Measurements from ENCODE around the gene REEP1. TPM values are rescaled to one million over a fixed set of nuclear protein-coding genes. Genes with fewer than 3 reads are reported as not detected.
"Not testable (repeated sequence)": the region's sequence is repeated elsewhere in the genome, so short reads cannot be mapped to it uniquely, and the experiment has no call there.

Gene REEP1
- total RNA-seq, 2 experiments from 2014 or later = 0.20 to 0.25 TPM

DNA sequence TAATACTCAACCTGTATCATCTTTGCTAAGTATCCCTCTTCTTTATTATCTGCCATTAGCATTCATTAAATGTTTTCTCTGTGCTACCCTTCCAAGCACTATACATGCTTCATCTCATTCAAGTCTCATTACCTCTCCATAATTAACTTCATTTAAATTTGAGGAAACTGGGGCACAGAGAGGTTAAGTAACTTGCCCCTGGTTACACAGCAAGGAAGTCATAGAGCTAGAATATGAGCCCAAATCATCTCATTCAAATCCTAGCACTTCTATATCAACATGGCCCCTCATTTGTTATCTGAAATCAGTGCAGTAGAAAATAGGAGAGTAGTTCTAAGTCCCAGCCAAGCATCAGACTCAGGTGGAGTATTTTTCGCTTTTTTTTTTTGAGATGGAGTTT, 133.8 kb downstream of the REEP1 start:
- no peak for DNase-seq
- H3K4me3 Mint-ChIP-seq = no peak overlapping the region
- no peaks in the 10 kb centered on the region for H3K27me3 Mint-ChIP-seq
- peaks cover 29% of the 10 kb centered on the region for H3K4me1 Mint-ChIP-seq
- peaks cover 19% of the 10 kb centered on the region for H3K36me3 Mint-ChIP-seq
- peak overlapping the region; percentile 39 for H3K27ac Mint-ChIP-seq
- no peaks in the 10 kb centered on the region for H3K9me3 Mint-ChIP-seq

DNA sequence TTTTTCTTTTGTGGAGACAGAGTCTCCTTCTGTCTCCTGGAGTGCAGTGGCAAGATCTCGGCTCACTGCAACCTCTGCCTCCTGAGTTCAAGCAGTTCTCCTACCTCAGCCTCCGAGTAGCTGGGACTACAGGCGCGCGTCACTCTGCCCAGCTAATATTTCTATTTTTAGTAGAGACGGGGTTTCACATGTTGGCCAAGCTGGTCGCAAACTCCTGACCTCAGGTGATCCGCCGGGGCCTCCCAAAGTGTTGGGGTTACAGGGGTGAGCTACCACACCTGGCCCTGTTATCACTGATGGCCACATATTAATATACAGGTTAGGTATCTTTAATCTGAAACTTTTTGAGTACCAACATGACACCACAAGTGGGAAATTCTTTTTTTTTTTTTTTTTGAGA, 134.7 kb downstream of the REEP1 start:
- no peak overlapping the region for H3K4me3 Mint-ChIP-seq
- DNase-seq = no peak
- peaks cover 19% of the 10 kb centered on the region for H3K36me3 Mint-ChIP-seq
- H3K4me1 Mint-ChIP-seq = peaks cover 30% of the 10 kb centered on the region
- H3K9me3 Mint-ChIP-seq = no peaks in the 10 kb centered on the region
- no peaks in the 10 kb centered on the region for H3K27me3 Mint-ChIP-seq
- no peak overlapping the region for H3K27ac Mint-ChIP-seq

- no peaks in the 10 kb centered on the region for H3K9me3 Mint-ChIP-seq
- peaks cover 30% of the 10 kb centered on the region for H3K4me1 Mint-ChIP-seq
- no peak for DNase-seq
- no peak overlapping the region for H3K27ac Mint-ChIP-seq
- H3K36me3 Mint-ChIP-seq = peaks cover 19% of the 10 kb centered on the region
- H3K4me3 Mint-ChIP-seq = no peak overlapping the region
- H3K27me3 Mint-ChIP-seq = no peaks in the 10 kb centered on the region
Observed at GRCh38 chr2:86202336-86202692, 135.1 kb downstream of the REEP1 start.

DNA sequence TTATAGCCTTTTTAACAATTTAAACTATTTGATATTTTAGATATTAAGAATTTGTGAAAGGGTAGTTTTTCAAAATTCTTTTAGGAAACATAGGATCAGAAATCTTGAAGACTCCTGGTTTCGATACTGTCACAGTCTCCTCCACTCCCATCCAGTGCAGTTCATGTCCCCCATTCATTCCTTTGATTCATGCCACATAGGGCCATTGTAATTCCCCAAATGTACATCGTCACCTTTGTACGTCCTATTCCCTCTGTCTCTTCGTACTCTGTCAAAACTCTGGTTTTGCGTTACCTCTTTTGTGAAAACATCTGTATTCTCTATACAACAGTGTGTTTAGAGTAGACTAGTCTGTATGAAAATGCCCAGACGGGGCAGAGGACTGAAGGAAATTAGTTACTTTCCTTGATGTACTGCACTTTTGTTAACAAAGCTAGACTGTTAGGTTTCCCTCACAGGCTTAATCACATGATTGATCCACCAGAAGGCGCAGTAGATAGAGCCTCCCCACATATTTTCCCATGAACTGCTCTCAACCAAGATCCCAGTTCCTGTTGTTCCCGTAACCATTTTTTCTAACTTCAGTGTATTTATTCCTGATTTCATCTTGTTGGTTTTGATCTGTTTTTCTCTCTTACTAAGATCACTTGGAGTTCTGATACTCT, 135.6 kb downstream of the REEP1 start:
- Mint-ChIP-seq H3K27me3 (no peaks in the 10 kb centered on the region), H3K4me1 (peaks cover 34% of the 10 kb centered on the region), H3K27ac (no peak overlapping the region), H3K36me3 (peaks cover 19% of the 10 kb centered on the region), H3K4me3 (no peak overlapping the region), H3K9me3 (no peaks in the 10 kb centered on the region)
- DNase-seq = no peak

DNA sequence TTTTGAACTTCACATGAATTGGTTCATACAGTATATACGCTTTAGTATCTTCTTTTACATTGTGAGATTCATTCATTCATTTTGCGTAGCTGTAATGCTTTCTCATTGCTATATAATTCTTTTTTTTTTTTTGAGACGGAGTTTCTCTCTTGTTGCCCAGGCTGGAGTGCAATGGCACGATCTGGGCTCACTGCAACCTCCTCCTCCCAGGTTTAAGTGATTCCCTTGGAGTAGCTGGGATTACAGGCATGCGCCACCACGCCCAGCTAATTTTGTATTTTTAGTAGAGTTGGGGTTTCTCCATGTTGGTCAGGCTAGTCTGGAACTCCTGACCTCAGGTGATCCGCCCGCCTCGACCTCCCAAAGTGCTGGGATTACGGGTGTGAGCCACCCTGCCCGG, 136.9 kb downstream of the REEP1 start:
- Mint-ChIP-seq H3K4me1 (peaks cover 41% of the 10 kb centered on the region), H3K4me3 (peak overlapping the region; percentile 97), H3K36me3 (peaks cover 14% of the 10 kb centered on the region), H3K27ac (peak overlapping the region; percentile 59)
- DNase-seq, H3K9me3 Mint-ChIP-seq, H3K27me3 Mint-ChIP-seq: not testable (repeated sequence)

DNA sequence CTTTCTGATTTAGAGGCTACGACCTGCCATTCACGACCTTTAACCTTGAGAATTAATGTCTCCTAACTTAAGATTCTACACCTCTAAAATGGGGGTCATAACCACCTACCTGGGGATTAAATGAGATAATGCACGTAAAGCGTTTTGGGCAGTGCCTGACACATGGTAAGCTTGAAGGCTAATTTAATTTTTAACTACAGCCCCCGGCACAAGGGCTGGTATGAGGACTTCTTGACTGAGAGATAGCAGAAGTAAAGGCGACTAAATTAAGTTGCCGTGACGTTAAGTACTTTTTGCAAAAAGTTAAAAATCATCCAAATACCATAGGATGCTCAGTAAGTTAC, 137.6 kb downstream of the REEP1 start:
- DNase-seq = no peak
- peak overlapping the region; percentile 97 for H3K4me3 Mint-ChIP-seq
- H3K27ac Mint-ChIP-seq = peak overlapping the region; percentile 94
- H3K27me3 Mint-ChIP-seq = no peaks in the 10 kb centered on the region
- H3K36me3 Mint-ChIP-seq = peaks cover 15% of the 10 kb centered on the region
- H3K4me1 Mint-ChIP-seq = peaks cover 42% of the 10 kb centered on the region
- H3K9me3 Mint-ChIP-seq = no peaks in the 10 kb centered on the region

GRCh38 chr2:86195808-86196387, 141.5 kb downstream of the REEP1 start:
- Mint-ChIP-seq H3K27me3 (no peaks in the 10 kb centered on the region), H3K27ac (peak overlapping the region; percentile 97), H3K4me1 (peaks cover 37% of the 10 kb centered on the region), H3K4me3 (peak overlapping the region; percentile 93), H3K36me3 (peaks cover 12% of the 10 kb centered on the region), H3K9me3 (no peaks in the 10 kb centered on the region)
- no peak for DNase-seq

DNA sequence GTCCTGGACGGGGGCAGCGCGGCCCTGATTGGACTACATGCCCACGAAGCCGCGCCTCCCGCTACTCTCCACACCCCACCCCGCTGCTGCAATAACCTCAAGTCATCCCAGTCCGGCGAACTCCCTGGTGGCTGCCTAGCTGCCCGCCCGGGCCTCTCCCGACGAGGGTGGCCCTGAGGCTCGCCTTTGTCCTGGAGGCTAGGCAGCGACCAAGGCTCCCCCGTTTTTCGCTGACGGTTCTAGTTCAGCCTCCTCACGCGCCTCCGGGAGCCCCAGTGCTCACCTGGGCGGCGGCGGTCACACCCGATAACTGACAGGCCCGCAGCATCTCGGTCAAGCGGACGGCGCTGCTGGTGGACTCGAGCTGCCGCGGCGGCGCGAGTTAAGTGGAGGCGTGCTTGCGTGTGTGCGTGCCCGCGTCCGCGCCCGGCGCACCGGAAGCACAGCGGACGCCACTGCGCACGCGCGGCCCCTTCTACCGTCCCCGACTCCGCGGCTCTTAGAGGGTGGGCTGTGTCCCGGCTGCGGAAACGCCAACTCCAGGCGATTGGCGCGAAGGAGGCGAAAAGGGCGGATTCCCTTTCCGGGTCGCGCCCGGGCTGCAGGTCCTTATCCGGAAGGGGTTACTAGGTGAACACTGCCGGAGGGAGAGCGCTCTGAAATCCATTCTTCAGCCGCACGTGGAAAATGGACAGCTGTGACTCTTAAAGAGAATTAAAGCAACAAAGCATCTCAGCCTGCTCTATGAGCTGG, 142.2 kb downstream of the REEP1 start, which contains the start of gene IMMT:
Gene IMMT, minus strand, starts transcription at position 408 of the 753 bp plus-strand sequence. Its CDS starts 80 bp downstream, at position 328.
- Mint-ChIP-seq H3K4me1 (peaks cover 34% of the 10 kb centered on the region), H3K36me3 (peaks cover 19% of the 10 kb centered on the region), H3K27me3 (no peaks in the 10 kb centered on the region), H3K9me3 (no peaks in the 10 kb centered on the region), H3K27ac (peak within 1 kb of the TSS; percentile 97), H3K4me3 (peak within 1 kb of the TSS; percentile 93)
- DNase-seq = peak; percentile 95

DNA sequence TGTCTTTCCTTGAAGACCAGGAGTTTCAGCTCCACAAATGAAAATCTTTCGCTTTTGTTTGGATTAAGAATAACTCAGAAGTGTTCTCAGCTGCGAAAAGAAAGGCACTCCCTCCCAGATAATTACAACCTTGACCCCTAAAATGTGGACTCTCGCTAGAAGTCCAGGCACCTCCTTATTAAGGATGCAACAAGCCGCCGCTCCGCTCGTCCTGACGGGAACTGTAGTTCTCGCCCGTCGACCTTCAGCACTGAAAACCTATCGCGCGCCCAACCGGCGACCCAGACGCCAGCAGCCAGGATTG, 142.7 kb downstream of the REEP1 start:
- H3K27ac Mint-ChIP-seq = peak overlapping the region; percentile 97
- peaks cover 38% of the 10 kb centered on the region for H3K4me1 Mint-ChIP-seq
- DNase-seq = no peak
- peak overlapping the region; percentile 93 for H3K4me3 Mint-ChIP-seq
- H3K9me3 Mint-ChIP-seq = no peaks in the 10 kb centered on the region
- no peaks in the 10 kb centered on the region for H3K27me3 Mint-ChIP-seq
- peaks cover 22% of the 10 kb centered on the region for H3K36me3 Mint-ChIP-seq

DNA sequence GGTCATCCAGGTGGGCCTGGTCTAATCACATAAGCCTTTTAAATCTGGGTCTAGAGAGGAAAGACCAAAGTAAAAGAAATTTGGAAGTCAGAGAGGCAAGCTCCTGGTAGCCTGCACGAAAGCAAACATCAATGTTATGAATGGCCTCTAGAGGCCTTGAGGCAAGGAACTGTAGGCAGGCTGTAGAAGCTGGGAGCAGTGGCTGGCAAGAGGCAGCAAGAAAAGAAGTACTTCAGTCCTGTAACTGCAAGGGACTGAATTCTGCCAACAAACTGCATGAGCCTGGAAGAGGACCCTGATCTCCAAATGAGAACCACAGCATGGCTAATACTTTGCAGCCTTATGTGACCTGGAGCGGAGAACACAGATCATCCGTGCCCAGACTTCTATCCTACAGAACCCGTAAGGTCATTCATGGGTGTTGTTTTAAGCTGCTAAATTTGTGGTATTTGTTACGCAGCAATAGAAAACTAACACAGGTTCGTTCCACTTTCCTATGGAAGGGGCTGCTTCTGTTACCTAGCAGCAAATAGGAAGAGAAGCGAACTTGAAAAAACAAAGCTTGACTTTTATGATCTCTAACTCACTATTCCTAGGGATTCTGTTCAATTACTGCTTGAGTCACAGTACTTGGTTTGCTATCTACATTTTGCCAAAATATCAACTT, 143.4 kb downstream of the REEP1 start:
- peaks cover 40% of the 10 kb centered on the region for H3K4me1 Mint-ChIP-seq
- H3K36me3 Mint-ChIP-seq = peaks cover 22% of the 10 kb centered on the region
- peak overlapping the region; percentile 93 for H3K4me3 Mint-ChIP-seq

DNA sequence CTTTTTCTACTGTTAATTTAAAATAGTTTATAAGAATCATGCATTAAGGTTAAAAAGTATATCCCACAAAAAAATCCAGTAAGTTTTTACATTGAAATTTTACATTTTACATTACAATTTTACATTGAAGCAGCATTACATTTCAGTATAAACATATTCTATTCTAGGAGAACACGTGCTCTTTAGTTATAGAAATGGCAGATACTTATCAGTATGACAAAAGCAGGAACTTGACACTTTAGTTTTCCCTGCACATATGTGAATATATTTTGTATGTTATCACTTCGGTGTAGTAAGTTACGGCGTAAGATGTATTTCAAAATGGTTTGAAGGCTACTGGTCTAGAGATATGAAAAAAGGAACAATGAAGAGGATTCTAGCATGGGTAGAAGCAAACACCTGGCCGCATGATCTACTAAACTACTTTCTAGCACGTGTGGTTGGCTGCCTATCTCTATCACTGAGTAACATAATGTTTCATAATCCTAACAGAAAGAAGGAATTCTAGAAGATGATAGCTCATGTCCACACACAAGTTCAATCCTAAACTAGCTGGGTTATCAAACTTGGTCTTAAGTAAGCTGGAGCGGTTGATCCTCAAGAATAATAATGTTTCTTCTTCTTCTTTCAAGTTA, 147.5 kb downstream of the REEP1 start:
- Mint-ChIP-seq H3K27me3 (no peaks in the 10 kb centered on the region), H3K27ac (no peak overlapping the region), H3K36me3 (peaks cover 44% of the 10 kb centered on the region), H3K4me3 (no peak overlapping the region), H3K9me3 (no peaks in the 10 kb centered on the region), H3K4me1 (peaks cover 59% of the 10 kb centered on the region)
- no peak for DNase-seq

More for the DNA sequence above, 143.4 kb downstream of the REEP1 start:
- Mint-ChIP-seq H3K27ac (peak overlapping the region; percentile 97), H3K9me3 (no peaks in the 10 kb centered on the region), H3K27me3 (no peaks in the 10 kb centered on the region)
- no peak for DNase-seq

- DNase-seq = no peak
- Mint-ChIP-seq H3K4me1 (peaks cover 50% of the 10 kb centered on the region), H3K4me3 (no peak overlapping the region), H3K36me3 (peaks cover 39% of the 10 kb centered on the region), H3K27me3 (no peaks in the 10 kb centered on the region), H3K27ac (peak overlapping the region; percentile 89), H3K9me3 (no peaks in the 10 kb centered on the region)
Observed at GRCh38 chr2:86186431-86186830, 151.0 kb downstream of the REEP1 start.

GRCh38 chr2:86185517-86186212, 151.8 kb downstream of the REEP1 start:
- H3K27me3 Mint-ChIP-seq = no peaks in the 10 kb centered on the region
- H3K4me3 Mint-ChIP-seq = peak overlapping the region; percentile 6
- H3K4me1 Mint-ChIP-seq = peaks cover 50% of the 10 kb centered on the region
- no peak for DNase-seq
- H3K9me3 Mint-ChIP-seq = no peaks in the 10 kb centered on the region
- peaks cover 34% of the 10 kb centered on the region for H3K36me3 Mint-ChIP-seq
- H3K27ac Mint-ChIP-seq = peak overlapping the region; percentile 89

- Mint-ChIP-seq H3K4me1 (peaks cover 20% of the 10 kb centered on the region), H3K27me3 (no peaks in the 10 kb centered on the region), H3K4me3 (no peak overlapping the region), H3K27ac (no peak overlapping the region), H3K36me3 (peaks cover 29% of the 10 kb centered on the region), H3K9me3 (no peaks in the 10 kb centered on the region)
- no peak for DNase-seq
Observed at GRCh38 chr2:86176597-86176996, 160.8 kb downstream of the REEP1 start.
